ENCODE measurements around the gene IFIT1B. TPM values are rescaled to one million over a fixed set of nuclear protein-coding genes. Genes with fewer than 3 reads are reported as not detected.

The IFIT1B gene
- polyA plus RNA-seq, 1 donor (not counting 4 experiments of a cell fraction or from before 2014, with no cell fraction given) = not detected

DNA sequence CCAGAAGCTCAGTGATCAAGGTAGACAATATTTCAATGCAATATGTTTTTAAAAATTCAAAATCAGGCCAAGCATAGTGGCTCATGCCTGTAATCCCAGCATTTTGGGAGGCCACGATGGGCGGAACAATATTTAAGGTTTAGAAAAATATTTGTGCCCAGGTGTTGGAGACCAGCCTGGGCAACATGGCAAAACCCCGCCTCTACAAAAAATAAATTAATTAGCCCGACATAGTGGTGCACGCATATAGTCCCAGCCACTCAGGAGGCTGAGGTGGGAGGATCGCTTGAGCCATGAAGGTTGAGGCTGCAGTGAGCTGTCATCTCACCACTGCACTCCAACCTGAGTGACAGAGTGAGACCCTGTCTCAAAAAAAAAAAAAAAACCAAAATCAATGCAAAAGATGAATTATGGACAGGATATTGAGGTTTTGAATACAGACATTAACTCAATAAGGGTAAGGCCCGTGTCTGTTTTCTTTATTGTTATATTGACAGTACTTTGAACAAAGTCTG is 35.6 kb downstream of the IFIT1B start:
- H4K20me1 ChIP-seq (ENCODE audit: control insufficient read depth, extremely low read depth, insufficient read depth, low read length) = no peaks in the 10 kb centered on the region
- peak overlapping the region; percentile 92 for H3K4me2 ChIP-seq (ENCODE audit: control insufficient read depth, extremely low read depth, insufficient read depth, low read depth, low read length)
- H3K27ac ChIP-seq (ENCODE audit: control insufficient read depth, insufficient read depth, low read length) = peak overlapping the region; percentile 82
- H2AFZ ChIP-seq (ENCODE audit: control insufficient read depth, low read length) = no peak overlapping the region
- FAIRE-seq = no peak
- dilution Hi-C loops (cut with MboI; ENCODE audit: extremely low pct_ligation_motif_present, low sequenced_read_pairs) = no loop called here
- no peaks in the 10 kb centered on the region for H3K27me3 ChIP-seq (ENCODE audit: control insufficient read depth, extremely low read depth, insufficient read depth, low read length)
- peaks cover 24% of the 10 kb centered on the region for H3K79me2 ChIP-seq (ENCODE audit: control insufficient read depth, insufficient read depth, low read length)
- no peak for TF ChIP-seq EZH2 (IDR thresholded peaks at IDR 0.05; ENCODE audit: low read length)
- TF ChIP-seq, protein P1, sequence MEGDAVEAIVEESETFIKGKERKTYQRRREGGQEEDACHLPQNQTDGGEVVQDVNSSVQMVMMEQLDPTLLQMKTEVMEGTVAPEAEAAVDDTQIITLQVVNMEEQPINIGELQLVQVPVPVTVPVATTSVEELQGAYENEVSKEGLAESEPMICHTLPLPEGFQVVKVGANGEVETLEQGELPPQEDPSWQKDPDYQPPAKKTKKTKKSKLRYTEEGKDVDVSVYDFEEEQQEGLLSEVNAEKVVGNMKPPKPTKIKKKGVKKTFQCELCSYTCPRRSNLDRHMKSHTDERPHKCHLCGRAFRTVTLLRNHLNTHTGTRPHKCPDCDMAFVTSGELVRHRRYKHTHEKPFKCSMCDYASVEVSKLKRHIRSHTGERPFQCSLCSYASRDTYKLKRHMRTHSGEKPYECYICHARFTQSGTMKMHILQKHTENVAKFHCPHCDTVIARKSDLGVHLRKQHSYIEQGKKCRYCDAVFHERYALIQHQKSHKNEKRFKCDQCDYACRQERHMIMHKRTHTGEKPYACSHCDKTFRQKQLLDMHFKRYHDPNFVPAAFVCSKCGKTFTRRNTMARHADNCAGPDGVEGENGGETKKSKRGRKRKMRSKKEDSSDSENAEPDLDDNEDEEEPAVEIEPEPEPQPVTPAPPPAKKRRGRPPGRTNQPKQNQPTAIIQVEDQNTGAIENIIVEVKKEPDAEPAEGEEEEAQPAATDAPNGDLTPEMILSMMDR (optimal IDR thresholded peaks at IDR 0.05 in 1 of 3, IDR thresholded peaks at IDR 0.05 in 1 of 3, conservative IDR thresholded peaks at IDR 0.05 in 1 of 3; ENCODE audit: extremely low read depth in 1 of 3, insufficient read depth in 2 of 3, low read length in 3 of 3) = no peak
- DNase-seq (ENCODE audit: low read depth, low spot score) = no peak
- no peaks in the 10 kb centered on the region for H3K9me3 ChIP-seq (ENCODE audit: control insufficient read depth, low read depth, low read length)
- H3K9me1 ChIP-seq (ENCODE audit: control insufficient read depth, extremely low read depth, insufficient read depth, low read length) = no peaks in the 10 kb centered on the region
- peaks cover 8% of the 10 kb centered on the region for H3K4me1 ChIP-seq (ENCODE audit: control insufficient read depth, extremely low read depth, insufficient read depth, low read length)
- H3K9ac ChIP-seq (ENCODE audit: control insufficient read depth, extremely low read depth, insufficient read depth, low read length) = no peak overlapping the region
- H3K4me3 ChIP-seq (ENCODE audit: control insufficient read depth in 2 of 3, extremely low read depth in 1 of 3, insufficient read depth in 2 of 3, low read depth in 1 of 3, low read length in 3 of 3) = peak overlapping the region in 2 of 3 experiments; percentile 83 to 92
- peaks cover 2 to 4% of the 10 kb centered on the region in 2 experiments for H3K36me3 ChIP-seq (ENCODE audit: control insufficient read depth in 2 of 2, extremely low read depth in 1 of 2, insufficient read depth in 2 of 2, low read length in 2 of 2)

DNA sequence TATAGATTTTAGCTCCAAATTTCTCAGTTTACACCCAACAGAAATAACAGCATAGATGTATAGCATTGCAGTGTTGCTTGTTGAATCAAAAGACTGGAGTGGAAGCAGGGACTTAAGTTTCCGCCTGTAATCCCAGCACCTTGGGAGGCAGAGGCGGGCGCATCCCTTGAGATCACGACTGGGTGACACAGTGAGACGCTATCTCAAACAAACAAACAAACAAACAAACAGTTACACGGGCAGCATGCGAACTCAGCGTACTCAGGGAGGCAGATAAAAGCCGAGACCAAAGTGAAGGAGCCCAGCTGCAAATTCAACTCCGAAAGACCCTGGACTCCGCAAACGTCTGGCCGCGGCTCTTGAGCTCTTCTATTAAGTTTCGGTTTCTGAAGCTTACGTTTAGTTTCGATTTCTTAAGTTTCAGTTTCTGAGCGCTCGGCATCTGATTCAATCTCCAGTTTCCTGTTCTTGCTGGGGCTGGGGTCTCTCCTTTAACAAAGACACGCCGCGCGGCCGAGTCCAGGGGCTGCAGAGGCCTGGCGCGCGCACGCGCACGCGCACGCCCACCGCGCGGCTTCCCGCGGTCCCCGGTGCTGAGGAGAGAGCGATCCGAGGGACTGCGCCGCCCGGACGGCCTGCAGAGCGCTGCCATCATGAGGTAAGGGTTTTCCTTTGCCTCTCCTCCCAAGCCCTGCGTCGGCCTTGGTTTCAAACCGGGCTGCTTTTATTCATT is 36.5 kb downstream of the IFIT1B start, which contains the start of gene IFIT5:
Gene IFIT5, plus strand, starts transcription at position 423 of the 733 bp plus-strand sequence. Its CDS starts 231 bp downstream, at position 654.
- Histone ChIP-seq H3K27ac (ENCODE audit: control insufficient read depth, insufficient read depth, low read length) (peak within 1 kb of the TSS; percentile 82), H3K9me1 (ENCODE audit: control insufficient read depth, extremely low read depth, insufficient read depth, low read length) (no peaks in the 10 kb centered on the region), H3K9me3 (ENCODE audit: control insufficient read depth, low read depth, low read length) (no peaks in the 10 kb centered on the region), H3K4me2 (ENCODE audit: control insufficient read depth, extremely low read depth, insufficient read depth, low read depth, low read length) (peak within 1 kb of the TSS; percentile 92), H3K4me1 (ENCODE audit: control insufficient read depth, extremely low read depth, insufficient read depth, low read length) (peaks cover 8% of the 10 kb centered on the region), H4K20me1 (ENCODE audit: control insufficient read depth, extremely low read depth, insufficient read depth, low read length) (no peaks in the 10 kb centered on the region), H3K4me3 (ENCODE audit: control insufficient read depth in 2 of 3, extremely low read depth in 1 of 3, insufficient read depth in 2 of 3, low read depth in 1 of 3, low read length in 3 of 3) (peak within 1 kb of the TSS; percentile 63 to 92 (median 83)), H3K79me2 (ENCODE audit: control insufficient read depth, insufficient read depth, low read length) (peaks cover 24% of the 10 kb centered on the region), H2AFZ (ENCODE audit: control insufficient read depth, low read length) (peak within 1 kb of the TSS; percentile 93), H3K9ac (ENCODE audit: control insufficient read depth, extremely low read depth, insufficient read depth, low read length) (peak within 1 kb of the TSS; percentile 79), H3K27me3 (ENCODE audit: control insufficient read depth, extremely low read depth, insufficient read depth, low read length) (no peaks in the 10 kb centered on the region), H3K36me3 (ENCODE audit: control insufficient read depth in 2 of 2, extremely low read depth in 1 of 2, insufficient read depth in 2 of 2, low read length in 2 of 2) (peaks cover 2 to 4% of the 10 kb centered on the region in 2 experiments)
- peak; percentile 20 for FAIRE-seq
- DNase-seq (ENCODE audit: low read depth, low spot score) = no peak
- dilution Hi-C loops (cut with MboI; ENCODE audit: extremely low pct_ligation_motif_present, low sequenced_read_pairs) = no loop called here
- TF ChIP-seq, protein P1 (optimal IDR thresholded peaks at IDR 0.05 in 1 of 3, IDR thresholded peaks at IDR 0.05 in 1 of 3, conservative IDR thresholded peaks at IDR 0.05 in 1 of 3; ENCODE audit: extremely low read depth in 1 of 3, insufficient read depth in 2 of 3, low read length in 3 of 3) = peak in 1 of 3 experiments; percentile 12
- TF ChIP-seq EZH2 (IDR thresholded peaks at IDR 0.05; ENCODE audit: low read length) = no peak
